Measurements from ENCODE around the gene MBP. TPM values are rescaled to one million over a fixed set of nuclear protein-coding genes. Genes with fewer than 3 reads are reported as not detected.

Gene MBP
- total and polyA plus RNA-seq, 2 of the 13 experiments (the other 11 are each of a cell fraction or from before 2014, with no cell fraction given) = 5.0 to 8.5 TPM

- POLR2A ChIA-PET = no interaction called here
- H3K4me3 ChIP-seq (replicated peaks in 1 of 3; ENCODE audit: insufficient read depth in 1 of 3, low read depth in 2 of 3, low read length in 3 of 3) = no peak overlapping the region
- peaks cover 0 to 11% of the 10 kb centered on the region in 2 experiments; a peak in 1 of 5 replicates for H3K27me3 ChIP-seq (ENCODE audit: control insufficient read depth in 1 of 2, insufficient read depth in 2 of 2, low read length in 2 of 2)
- TF ChIP-seq ZNF280B (CRISPR knock-in tag; IDR thresholded peaks at IDR 0.05; ENCODE audit: borderline replicate concordance) (no peak), SAFB2 (CRISPR knock-in tag; IDR thresholded peaks at IDR 0.05; ENCODE audit: borderline replicate concordance, low read depth) (no peak), WIZ (CRISPR knock-in tag; IDR thresholded peaks at IDR 0.05) (no peak), ZNF280D (CRISPR knock-in tag; IDR thresholded peaks at IDR 0.05) (no peak)
- no peaks in the 10 kb centered on the region for H3K79me2 ChIP-seq (ENCODE audit: insufficient read depth, low read length)
- intact Hi-C loops (cut with micrococcal nuclease; ENCODE audit: unreplicated experiment) (no loop called here), in situ Hi-C loops (cut with HindIII; ENCODE audit: extremely low pct_ligation_motif_present, low pct_unique_long_range_greater_than_20kb) (no loop called here)
- WGBS (ENCODE audit: low lambda C conversion rate) = 0% methylated on average over 2 of the region's 11 CpGs
- ATAC-seq = no peak
- CTCF ChIA-PET (ENCODE audit: low intra/inter-chr PET ratio, low total read pairs) = no interaction called here
- no TSS peak for BruUV-seq (replicated peaks)
- DNase-seq (ENCODE audit: low spot score) = no peak
- FAIRE-seq = no peak
- peaks cover 7% of the 10 kb centered on the region for H3K9me3 ChIP-seq (ENCODE audit: low read length)
- H2AFZ ChIP-seq (ENCODE audit: low read length) = no peak overlapping the region
- no peaks in the 10 kb centered on the region for H3K36me3 ChIP-seq (replicated peaks in 1 of 2; ENCODE audit: control insufficient read depth in 1 of 2, insufficient read depth in 2 of 2, low read length in 2 of 2)
- peaks cover 7% of the 10 kb centered on the region for H3K4me1 ChIP-seq (ENCODE audit: insufficient read depth, low read length)
- H3K9ac ChIP-seq (ENCODE audit: insufficient read depth, low read depth, low read length) = no peak overlapping the region
- H3K4me2 ChIP-seq (ENCODE audit: low read depth, low read length) = no peak overlapping the region
- H3K27ac ChIP-seq (ENCODE audit: extremely low read length, insufficient read depth, low read length) = no peak overlapping the region
- H4K20me1 ChIP-seq (ENCODE audit: insufficient read depth, low read length) = no peaks in the 10 kb centered on the region
Measured at GRCh38 chr18:77145364-77145901, 12.8 kb upstream of the MBP start.

All from HepG2 (cell line).